A673 (cell line): Measurements from ENCODE around the gene IL15RA. TPM values are rescaled to one million over a fixed set of nuclear protein-coding genes. Genes with fewer than 3 reads are reported as not detected.

ENCODE experiments used
- BruUV-seq: library from RNA; stranded (reverse); fragments of 400-500 nt; replicated peaks from 2 replicates; lab custom pipeline; 2021; lab: Mats Ljungman, UMichigan
- CTCF ChIA-PET: fragments of 300-600 bp; sonication (Branson Sonifier 250); formaldehyde crosslinking; loops from one replicate; lab custom pipeline; 2022; ENCODE audit warnings: antibody characterized with exemption; lab: Charles Lee
- POLR2A ChIA-PET: fragments of 300-600 bp; sonication (Branson Sonifier 250); formaldehyde crosslinking; loops from one replicate; lab custom pipeline; 2022; ENCODE audit warnings: antibody characterized with exemption; ENCODE audit not compliant: low non-redundant PET; lab: Charles Lee
- DNase-seq: peaks from one replicate; pipeline ENCODE4 v3.0.0-alpha.2; 2015; ENCODE audit warnings: low spot score
- H3K27ac ChIP-seq: fragments of 200-600 bp; sonication (generic); 2 replicates; pipeline ENCODE4 v1.5.1; 2016; ENCODE audit warnings: mixed run types, low read depth, mild to moderate bottlenecking, mixed read lengths, antibody characterized with exemption, low read length; ENCODE audit not compliant: poor library complexity, severe bottlenecking
- H3K27me3 ChIP-seq: fragments of 200-600 bp; sonication (generic); replicated peaks from 2 replicates; pipeline ENCODE4 v1.6.1; 2017; ENCODE audit warnings: mixed run types, low read depth, mild to moderate bottlenecking, mixed read lengths, antibody characterized with exemption, low read length; ENCODE audit not compliant: insufficient read depth, poor library complexity
- H3K36me3 ChIP-seq: fragments of 200-600 bp; sonication (generic); 2 replicates; pipeline ENCODE4 v1.6.1; 2016; ENCODE audit warnings: mixed run types, mild to moderate bottlenecking, mixed read lengths, antibody characterized with exemption, low read length; ENCODE audit not compliant: insufficient read depth, poor library complexity, severe bottlenecking
- H3K4me1 ChIP-seq: fragments of 200-600 bp; sonication (generic); 2 replicates; pipeline ENCODE4 v1.6.1; 2017; ENCODE audit warnings: mixed run types, mild to moderate bottlenecking, mixed read lengths, antibody characterized with exemption, low read length; ENCODE audit not compliant: insufficient read depth, poor library complexity, severe bottlenecking
- H3K4me3 ChIP-seq: fragments of 200-600 bp; sonication (generic); 2 replicates; pipeline ENCODE4 v1.5.1; 2016; ENCODE audit warnings: low read depth, mixed run types, mild to moderate bottlenecking, mixed read lengths, low read length; ENCODE audit not compliant: poor library complexity, severe bottlenecking
- H3K9me3 ChIP-seq: fragments of 200-600 bp; sonication (generic); 2 replicates; pipeline ENCODE4 v1.6.1; 2016; ENCODE audit warnings: mixed run types, low read depth, mild to moderate bottlenecking, mixed read lengths, antibody characterized with exemption, low read length; ENCODE audit not compliant: poor library complexity, severe bottlenecking
- CTCF ChIP-seq: fragments of 300-800, 200-600 bp; sonication (generic); conservative IDR thresholded peaks from 2 replicates; pipeline ENCODE4 v1.5.1; 2017; ENCODE audit warnings: low read depth, mild to moderate bottlenecking, antibody characterized with exemption, low read length, moderate library complexity, mixed read lengths
- EZH2 ChIP-seq: fragments of 200-600 bp; sonication (generic); IDR thresholded peaks from 2 replicates; pipeline ENCODE4 v1.6.1; 2017; ENCODE audit warnings: borderline replicate concordance, low read depth, mild to moderate bottlenecking, mixed read lengths, antibody characterized with exemption, low read length; ENCODE audit not compliant: poor library complexity, severe bottlenecking
- intact Hi-C: fragments of 100-400 bp; cut with micrococcal nuclease; formaldehyde crosslinking; loops from one replicate; pipeline ENCODE4 v1.10.0; 2022; ENCODE audit not compliant: unreplicated experiment
- total RNA-seq: library from RNA; stranded (reverse); gene quantifications from 2 replicates; pipeline ENCODE4 v1.2.3, GENCODE V29; 2021

The IL15RA gene
- total RNA-seq, 1 experiment from 2014 or later, result 1.1 TPM

- ChIA-PET POLR2A (no interaction called here), CTCF (interaction anchor here (0.5 to 1.5 kb wide), 3 partner anchors 62 to 388 kb away, joined by 3 to 11 read pairs (median 5); no protein-coding TSS in a partner anchor)
- DNase-seq, result no peak
- intact Hi-C loops, result loop anchor here (2.0 to 5.0 kb wide), 2 partner anchors 66 to 389 kb away; no protein-coding TSS in a partner anchor
- H3K27ac ChIP-seq, result no peak overlapping the region
- no peak overlapping the region for H3K4me3 ChIP-seq
- no peaks in the 10 kb centered on the region for H3K9me3 ChIP-seq
- no TSS peak for BruUV-seq
- TF ChIP-seq CTCF, result no peak
- TF ChIP-seq EZH2, result no peak
- no peaks in the 10 kb centered on the region for H3K36me3 ChIP-seq
- H3K27me3 ChIP-seq, result no peaks in the 10 kb centered on the region
- no peaks in the 10 kb centered on the region for H3K4me1 ChIP-seq
Measured at GRCh38 chr10:6013413-6014192, 36.3 kb upstream of the IL15RA start.

- no peaks in the 10 kb centered on the region for H3K9me3 ChIP-seq
- intact Hi-C loops, result loop anchor here (5.0 kb wide), 1 partner anchor 65 kb away; no protein-coding TSS in a partner anchor
- H3K27ac ChIP-seq, result no peak overlapping the region
- ChIA-PET CTCF (no interaction called here), POLR2A (no interaction called here)
- no peak overlapping the region for H3K4me3 ChIP-seq
- H3K36me3 ChIP-seq, result no peaks in the 10 kb centered on the region
- no peak for DNase-seq
- no peaks in the 10 kb centered on the region for H3K4me1 ChIP-seq
- TF ChIP-seq CTCF (no peak), EZH2 (no peak)
- no peaks in the 10 kb centered on the region for H3K27me3 ChIP-seq
- no TSS peak for BruUV-seq
Measured at GRCh38 chr10:6012121-6012905, 35.0 kb upstream of the IL15RA start.

GRCh38 chr10:6011558-6011957, 34.2 kb upstream of the IL15RA start:
- H3K9me3 ChIP-seq, result no peaks in the 10 kb centered on the region
- intact Hi-C loops, result loop anchor here (5.0 kb wide), 1 partner anchor 64 kb away; no protein-coding TSS in a partner anchor
- ChIA-PET CTCF (no interaction called here), POLR2A (no interaction called here)
- H3K4me1 ChIP-seq, result no peaks in the 10 kb centered on the region
- no peaks in the 10 kb centered on the region for H3K36me3 ChIP-seq
- H3K27me3 ChIP-seq, result no peaks in the 10 kb centered on the region
- no peak for DNase-seq
- no peak overlapping the region for H3K4me3 ChIP-seq
- no peak for TF ChIP-seq CTCF
- H3K27ac ChIP-seq, result no peak overlapping the region
- no TSS peak for BruUV-seq
